C4-2B (cell line): Measurements from ENCODE around the gene C11orf21.

Experiments
- H3K27ac ChIP-seq: fragments of 450-650 bp; 2 replicates; pipeline ENCODE4 v1.5.1; 2017
- ZFX ChIP-seq: fragments of 450-650 bp; IDR thresholded peaks from 2 replicates; pipeline ENCODE4 v1.6.1; 2017
- TF ChIP-seq, protein P1 (sequence below): fragments of 450-650 bp; conservative IDR thresholded peaks from 2 replicates; pipeline ENCODE4 v1.5.1; 2017; ENCODE audit warnings: mild to moderate bottlenecking

C11orf21 gene

DNA sequence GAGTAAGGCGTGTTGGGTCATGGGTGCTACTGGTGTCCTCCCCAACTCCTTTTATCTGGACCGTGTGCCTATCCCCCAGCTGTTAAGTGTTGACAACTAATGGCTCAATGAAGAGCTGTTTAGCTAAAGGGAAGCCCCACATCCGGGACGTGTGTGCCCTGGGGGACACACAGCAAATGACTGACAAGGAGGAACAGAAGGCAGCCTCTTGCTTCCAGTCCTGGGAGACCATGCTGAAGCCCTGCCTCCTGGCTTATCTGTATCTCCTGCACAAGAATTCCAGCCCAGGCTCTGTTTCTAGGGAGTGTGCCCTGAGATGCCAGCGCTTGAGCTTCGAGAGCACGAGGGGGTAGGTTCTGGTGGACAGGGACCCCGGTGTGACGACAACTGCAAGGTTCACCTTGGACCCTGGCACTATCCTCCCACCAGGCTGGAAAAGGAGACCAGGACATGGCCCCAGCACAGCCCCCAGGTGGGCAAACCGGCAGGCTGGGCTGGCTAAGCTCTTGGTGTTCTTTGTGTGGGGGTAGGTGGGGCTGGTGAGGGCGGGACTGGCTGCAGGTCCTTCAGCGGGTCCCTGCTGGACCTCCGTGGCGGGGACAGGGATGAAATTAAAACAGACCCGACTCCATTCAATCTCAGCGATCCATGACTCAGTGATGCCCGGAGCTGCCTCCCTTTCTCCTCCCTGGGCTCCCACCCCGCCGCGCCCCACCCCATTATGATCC is 52.4 kb downstream of the C11orf21 start:
- H3K27ac ChIP-seq = no peak overlapping the region
- no peak for TF ChIP-seq ZFX

DNA sequence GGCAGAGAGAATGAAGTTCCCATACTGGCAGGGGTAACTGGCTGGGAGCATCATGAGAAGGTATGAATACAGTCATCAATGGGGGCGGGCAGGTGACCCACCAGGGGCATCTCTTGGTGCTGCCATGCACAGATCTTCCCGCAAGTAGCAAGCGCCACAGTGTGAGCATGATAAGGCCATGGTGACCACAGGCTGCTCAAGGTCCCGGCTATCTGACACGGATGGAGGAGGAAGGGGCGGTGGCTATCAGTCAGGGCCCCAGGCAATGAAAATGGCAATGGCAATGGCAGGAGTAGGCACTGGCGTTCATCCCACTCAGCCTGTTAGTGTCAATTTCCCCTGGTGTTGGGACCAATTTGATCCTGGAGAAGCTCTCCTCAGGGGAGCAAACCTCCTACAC is 53.0 kb downstream of the C11orf21 start:
- H3K27ac ChIP-seq = no peak overlapping the region
- no peak for TF ChIP-seq ZFX
- TF ChIP-seq, protein P1, sequence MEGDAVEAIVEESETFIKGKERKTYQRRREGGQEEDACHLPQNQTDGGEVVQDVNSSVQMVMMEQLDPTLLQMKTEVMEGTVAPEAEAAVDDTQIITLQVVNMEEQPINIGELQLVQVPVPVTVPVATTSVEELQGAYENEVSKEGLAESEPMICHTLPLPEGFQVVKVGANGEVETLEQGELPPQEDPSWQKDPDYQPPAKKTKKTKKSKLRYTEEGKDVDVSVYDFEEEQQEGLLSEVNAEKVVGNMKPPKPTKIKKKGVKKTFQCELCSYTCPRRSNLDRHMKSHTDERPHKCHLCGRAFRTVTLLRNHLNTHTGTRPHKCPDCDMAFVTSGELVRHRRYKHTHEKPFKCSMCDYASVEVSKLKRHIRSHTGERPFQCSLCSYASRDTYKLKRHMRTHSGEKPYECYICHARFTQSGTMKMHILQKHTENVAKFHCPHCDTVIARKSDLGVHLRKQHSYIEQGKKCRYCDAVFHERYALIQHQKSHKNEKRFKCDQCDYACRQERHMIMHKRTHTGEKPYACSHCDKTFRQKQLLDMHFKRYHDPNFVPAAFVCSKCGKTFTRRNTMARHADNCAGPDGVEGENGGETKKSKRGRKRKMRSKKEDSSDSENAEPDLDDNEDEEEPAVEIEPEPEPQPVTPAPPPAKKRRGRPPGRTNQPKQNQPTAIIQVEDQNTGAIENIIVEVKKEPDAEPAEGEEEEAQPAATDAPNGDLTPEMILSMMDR = no peak

DNA sequence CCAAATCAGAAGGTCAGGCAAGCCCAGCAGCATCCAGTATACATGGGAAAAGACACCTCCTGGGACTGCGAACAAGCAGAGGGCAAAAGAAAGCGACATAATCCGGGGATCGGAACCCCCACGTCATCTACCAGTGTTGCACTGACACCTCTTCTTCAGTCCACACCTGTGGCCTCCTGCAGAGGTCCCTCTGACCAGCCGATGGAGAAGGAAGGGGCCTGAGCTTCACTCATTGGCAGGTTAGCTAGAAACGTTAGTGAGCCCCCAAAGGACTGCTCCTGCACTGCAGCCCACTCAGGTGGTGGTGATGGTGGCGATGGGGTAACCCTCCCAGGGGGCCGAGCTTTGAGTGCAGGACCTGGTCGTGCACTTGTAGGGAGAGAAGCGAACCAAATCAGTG is 53.5 kb downstream of the C11orf21 start:
- H3K27ac ChIP-seq = no peak overlapping the region
- no peak for TF ChIP-seq ZFX
- TF ChIP-seq, protein P1 = no peak

DNA sequence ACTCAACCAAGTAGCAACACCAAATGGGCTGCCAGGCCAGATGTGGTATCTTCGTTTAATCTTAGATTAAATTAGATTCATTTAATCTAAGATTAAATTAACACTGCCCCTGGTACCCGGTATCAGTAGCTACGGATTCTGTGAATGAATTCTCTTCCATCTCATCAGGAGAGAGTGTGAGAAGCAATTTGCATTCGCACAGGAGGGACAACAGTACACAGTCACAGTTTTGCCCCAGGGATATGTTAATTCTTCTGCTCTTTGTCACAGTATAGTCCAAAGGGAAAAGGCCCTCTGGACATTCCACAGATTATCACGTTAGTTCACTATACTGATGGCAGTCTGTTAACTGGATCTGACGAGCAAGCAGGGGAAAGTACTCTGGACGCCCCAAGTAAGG is 54.2 kb downstream of the C11orf21 start:
- TF ChIP-seq ZFX = no peak
- TF ChIP-seq, protein P1 = no peak
- H3K27ac ChIP-seq = no peak overlapping the region
